GM18519 (cell line): ENCODE results near the gene ANKLE1.

ENCODE experiments used
- ATAC-seq: cut with Tn5 transposase; IDR thresholded peaks from one replicate; pipeline ENCODE4 v1.9.1; 2021; ENCODE audit warnings: mild to moderate bottlenecking, moderate library complexity; ENCODE audit not compliant: unreplicated experiment, low FRiP score

ANKLE1 gene

GRCh38 chr19:17281391-17282304 lies at the start of gene ANKLE1:
Gene ANKLE1, plus strand, starts transcription at chr19:17281901. Its CDS starts 20 bp downstream, at chr19:17281921.
- no peak for ATAC-seq

- no peak for ATAC-seq
These were observed 49.4 kb upstream of the ANKLE1 start for GRCh38 chr19:17232258-17232657.

- no peak for ATAC-seq
These were observed 46.8 kb upstream of the ANKLE1 start for GRCh38 chr19:17234911-17235299.

GRCh38 chr19:17235300-17235970 lies 46.3 kb upstream of the ANKLE1 start:
- ATAC-seq = peak; percentile 37

GRCh38 chr19:17235971-17236777 lies 45.5 kb upstream of the ANKLE1 start:
- ATAC-seq = no peak

- ATAC-seq = no peak
These were observed 44.7 kb upstream of the ANKLE1 start for GRCh38 chr19:17236811-17237543.

- ATAC-seq = no peak
These were observed 43.7 kb upstream of the ANKLE1 start for GRCh38 chr19:17237747-17238706.

- ATAC-seq = no peak
These were observed 41.5 kb upstream of the ANKLE1 start for GRCh38 chr19:17240062-17240752.

- ATAC-seq = no peak
These were observed 40.8 kb upstream of the ANKLE1 start for GRCh38 chr19:17240826-17241399.

- ATAC-seq = no peak
These were observed 39.1 kb upstream of the ANKLE1 start for GRCh38 chr19:17242431-17243208.

- no peak for ATAC-seq
These were observed 38.4 kb upstream of the ANKLE1 start for GRCh38 chr19:17243211-17243829.

- no peak for ATAC-seq
These were observed 37.7 kb upstream of the ANKLE1 start for GRCh38 chr19:17243830-17244617.

GRCh38 chr19:17244618-17245534 lies 36.8 kb upstream of the ANKLE1 start:
- ATAC-seq = no peak

- no peak for ATAC-seq
These were observed 36.1 kb upstream of the ANKLE1 start, which contains the start of gene NR2F6 for GRCh38 chr19:17245535-17245984. Gene NR2F6, minus strand, starts transcription at chr19:17245919. Its CDS starts 699 bp downstream, at chr19:17245220.
